Activated CD4-positive, alpha-beta memory T cell treated with anti-CD3 and anti-CD28 coated beads for 36 hours (primary cell): Measurements from ENCODE around the gene NLRX1. TPM values are rescaled to one million over a fixed set of nuclear protein-coding genes. Genes with fewer than 3 reads are reported as not detected.
"Not testable (repeated sequence)": the region's sequence is repeated elsewhere in the genome, so short reads cannot be mapped to it uniquely, and the experiment has no call there.

ENCODE experiments used
- CTCF ChIA-PET: fragments of 350-600 bp; sonication (Branson Sonifier 250); formaldehyde crosslinking; loops from one replicate; lab custom pipeline; 2021; ENCODE audit warnings: antibody characterized with exemption, inconsistent platforms; lab: Charles Lee
- POLR2A ChIA-PET: fragments of 350-600 bp; sonication (Branson Sonifier 250); formaldehyde crosslinking; loops from one replicate; lab custom pipeline; 2021; ENCODE audit warnings: antibody characterized with exemption; lab: Charles Lee
- DNase-seq: peaks from one replicate; pipeline ENCODE4 v3.0.0-alpha.2; 2020
- H3K27ac Mint-ChIP-seq: one replicate; pipeline ENCODE4 v1.8.0; 2021; ENCODE audit warnings: mixed read lengths
- H3K27me3 Mint-ChIP-seq: one replicate; pipeline ENCODE4 v1.8.0; 2021; ENCODE audit warnings: mixed read lengths
- H3K36me3 Mint-ChIP-seq: one replicate; pipeline ENCODE4 v1.8.0; 2021; ENCODE audit warnings: mixed read lengths
- H3K4me1 Mint-ChIP-seq: one replicate; pipeline ENCODE4 v1.8.0; 2021; ENCODE audit warnings: low read depth, mixed read lengths
- H3K4me3 Mint-ChIP-seq: one replicate; pipeline ENCODE4 v1.8.0; 2021; ENCODE audit warnings: mild to moderate bottlenecking, mixed read lengths
- H3K9me3 Mint-ChIP-seq: one replicate; pipeline ENCODE4 v1.8.0; 2021; ENCODE audit warnings: mixed read lengths
- intact Hi-C: fragments of 100-400 bp; cut with micrococcal nuclease; formaldehyde crosslinking; loops from one replicate; pipeline ENCODE4 v1.15.1; 2023
- total RNA-seq, 2 experiments: library from RNA; stranded (reverse); gene quantifications; one replicate each; pipeline ENCODE4 v1.2.3, GENCODE V29; 2021

NLRX1 gene
- total RNA-seq, 2 experiments from 2014 or later: 18.4 to 18.7 TPM

- H3K4me1 Mint-ChIP-seq: peaks cover 6% of the 10 kb centered on the region
- intact Hi-C loops: no loop called here
- ChIA-PET POLR2A (no interaction called here), CTCF (no interaction called here)
- no peaks in the 10 kb centered on the region for H3K36me3 Mint-ChIP-seq
- DNase-seq: no peak
- no peaks in the 10 kb centered on the region for H3K9me3 Mint-ChIP-seq
- no peak overlapping the region for H3K27ac Mint-ChIP-seq
- H3K27me3 Mint-ChIP-seq: no peaks in the 10 kb centered on the region
- H3K4me3 Mint-ChIP-seq: no peak overlapping the region
These were observed 20.4 kb downstream of the NLRX1 start for GRCh38 chr11:119188887-119189286.

DNA sequence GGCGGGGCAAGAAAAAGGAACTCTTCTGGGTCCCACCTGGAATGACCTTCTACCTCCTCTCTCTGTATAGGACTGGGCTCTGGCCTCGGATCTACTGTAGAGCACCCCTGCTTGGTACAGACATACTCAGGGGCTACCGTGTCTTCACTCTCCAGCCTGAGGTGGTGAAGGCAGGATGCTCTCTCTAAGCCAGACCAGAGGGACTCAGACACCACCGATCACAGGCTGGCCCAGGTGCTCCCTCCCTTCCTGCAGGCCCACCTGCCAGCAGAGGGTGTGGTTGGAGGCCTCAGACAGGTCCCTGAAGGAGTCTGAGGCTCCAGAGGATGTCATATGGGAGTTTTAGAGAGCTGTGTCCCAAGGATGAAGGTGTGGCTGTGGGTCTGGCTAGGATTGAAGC, 20.9 kb downstream of the NLRX1 start:
- peaks cover 5% of the 10 kb centered on the region for H3K4me1 Mint-ChIP-seq
- CTCF ChIA-PET: interaction anchor here (0.6 to 1.3 kb wide), 2 partner anchors 16 to 78 kb away, joined by 3 to 7 read pairs; partner anchors contain the start of gene CBL
- no peak overlapping the region for H3K27ac Mint-ChIP-seq
- DNase-seq: no peak
- POLR2A ChIA-PET: no interaction called here
- no peaks in the 10 kb centered on the region for H3K27me3 Mint-ChIP-seq
- no peaks in the 10 kb centered on the region for H3K36me3 Mint-ChIP-seq
- no peak overlapping the region for H3K4me3 Mint-ChIP-seq
- intact Hi-C loops: no loop called here
- H3K9me3 Mint-ChIP-seq: no peaks in the 10 kb centered on the region

DNA sequence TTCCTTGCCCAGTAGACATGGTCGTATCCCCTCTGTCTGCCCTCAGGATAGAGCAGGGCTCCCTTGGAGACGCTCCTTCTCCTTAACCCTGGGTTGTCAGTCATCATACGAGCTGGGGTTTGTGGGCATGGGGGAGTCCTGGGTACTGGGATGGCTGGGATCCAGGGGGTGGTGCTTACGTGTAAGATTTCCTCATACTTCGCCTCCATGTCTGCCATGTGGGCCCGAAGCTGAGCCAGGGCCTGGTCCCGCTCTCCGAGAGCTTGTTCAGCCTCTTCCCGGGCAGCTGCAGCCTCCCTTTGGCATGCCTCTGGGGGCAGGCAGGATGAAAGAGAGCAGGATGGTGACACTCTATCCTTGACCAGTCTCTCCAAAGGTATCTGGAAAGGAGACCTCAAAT, 22.0 kb downstream of the NLRX1 start:
- CTCF ChIA-PET: interaction anchor here (1.0 to 1.5 kb wide), 3 partner anchors 12 to 21 kb away, joined by 3 to 7 read pairs (median 3); partner anchors contain the start of gene CBL
- H3K9me3 Mint-ChIP-seq: no peaks in the 10 kb centered on the region
- H3K4me1 Mint-ChIP-seq: no peaks in the 10 kb centered on the region
- intact Hi-C loops: no loop called here
- H3K36me3 Mint-ChIP-seq: no peaks in the 10 kb centered on the region
- POLR2A ChIA-PET: no interaction called here
- DNase-seq: no peak
- H3K4me3 Mint-ChIP-seq: no peak overlapping the region
- H3K27ac Mint-ChIP-seq: no peak overlapping the region
- H3K27me3 Mint-ChIP-seq: no peaks in the 10 kb centered on the region

DNA sequence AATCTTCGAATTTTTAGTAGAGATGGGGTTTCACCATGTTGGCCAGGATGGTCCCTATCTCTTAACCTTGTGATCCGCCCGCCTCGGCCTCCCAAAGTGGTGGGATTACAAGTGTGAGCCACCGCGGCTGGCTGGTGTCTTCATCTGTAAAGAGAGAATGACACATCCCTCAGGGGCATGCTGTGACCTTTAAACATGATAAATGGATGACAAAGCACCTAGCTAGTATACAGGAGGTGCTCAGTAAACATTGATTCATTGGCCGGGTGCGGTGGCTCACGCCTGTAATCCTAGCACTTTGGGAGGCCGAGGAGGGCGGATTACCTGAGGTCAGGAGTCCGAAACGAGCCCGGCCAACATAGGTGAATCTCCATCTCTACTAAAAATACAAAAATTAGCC, 22.7 kb downstream of the NLRX1 start:
- intact Hi-C loops, H3K27ac Mint-ChIP-seq, H3K4me3 Mint-ChIP-seq, DNase-seq, H3K4me1 Mint-ChIP-seq, H3K36me3 Mint-ChIP-seq, H3K9me3 Mint-ChIP-seq, H3K27me3 Mint-ChIP-seq: not testable (repeated sequence)
- ChIA-PET POLR2A (interaction anchor here (0.7 kb wide), 1 partner anchor 22 kb away, joined by 3 read pairs; no protein-coding TSS in a partner anchor), CTCF (interaction anchor here (1.0 to 1.5 kb wide), 3 partner anchors 11 to 22 kb away, joined by 3 to 4 read pairs (median 3); partner anchors contain the start of gene NLRX1)

DNA sequence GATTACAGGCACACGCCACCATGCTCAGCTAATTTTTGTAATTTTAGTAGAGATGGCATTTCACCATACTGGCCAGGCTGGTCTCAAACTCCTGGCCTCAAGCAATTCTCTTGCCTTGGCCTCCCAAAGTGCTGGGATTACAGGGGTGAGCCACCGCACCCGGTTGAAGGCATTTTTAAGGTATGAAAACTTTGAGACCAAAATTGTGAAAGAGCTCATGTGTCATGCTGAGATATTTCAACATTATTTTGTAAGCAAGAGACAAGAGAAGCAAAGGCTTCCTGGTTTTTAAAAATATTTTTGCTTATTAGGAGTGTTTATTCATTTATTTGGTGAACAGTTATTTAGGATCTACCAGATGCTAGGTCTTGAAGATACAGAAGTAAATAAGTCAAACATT, 23.6 kb downstream of the NLRX1 start:
- Mint-ChIP-seq H3K4me1 (peaks cover 3% of the 10 kb centered on the region), H3K4me3 (no peak overlapping the region), H3K27ac (no peak overlapping the region), H3K9me3 (no peaks in the 10 kb centered on the region), H3K27me3 (no peaks in the 10 kb centered on the region), H3K36me3 (no peaks in the 10 kb centered on the region)
- intact Hi-C loops: no loop called here
- no peak for DNase-seq
- POLR2A ChIA-PET: no interaction called here
- CTCF ChIA-PET: interaction anchor here (1.2 to 1.4 kb wide), 2 partner anchors 23 to 93 kb away, joined by 4 read pairs; partner anchors contain the start of gene NLRX1

- intact Hi-C loops: no loop called here
- H3K9me3 Mint-ChIP-seq: no peaks in the 10 kb centered on the region
- H3K4me1 Mint-ChIP-seq: peaks cover 3% of the 10 kb centered on the region
- no peak overlapping the region for H3K27ac Mint-ChIP-seq
- ChIA-PET CTCF (interaction anchor here (1.0 to 1.4 kb wide), 2 partner anchors 13 to 92 kb away, joined by 4 read pairs; partner anchors contain the start of gene CBL), POLR2A (no interaction called here)
- H3K4me3 Mint-ChIP-seq: no peak overlapping the region
- no peaks in the 10 kb centered on the region for H3K27me3 Mint-ChIP-seq
- no peak for DNase-seq
- H3K36me3 Mint-ChIP-seq: no peaks in the 10 kb centered on the region
These were observed 24.5 kb downstream of the NLRX1 start for GRCh38 chr11:119193001-119193400.

GRCh38 chr11:119193626-119194025, 25.1 kb downstream of the NLRX1 start:
- Mint-ChIP-seq H3K27me3 (no peaks in the 10 kb centered on the region), H3K9me3 (no peaks in the 10 kb centered on the region), H3K4me1 (peaks cover 3% of the 10 kb centered on the region), H3K4me3 (no peak overlapping the region), H3K27ac (no peak overlapping the region), H3K36me3 (no peaks in the 10 kb centered on the region)
- intact Hi-C loops: no loop called here
- POLR2A ChIA-PET: no interaction called here
- no peak for DNase-seq
- CTCF ChIA-PET: interaction anchor here (1.0 to 1.4 kb wide), 2 partner anchors 12 to 91 kb away, joined by 4 read pairs; partner anchors contain the start of gene CBL

DNA sequence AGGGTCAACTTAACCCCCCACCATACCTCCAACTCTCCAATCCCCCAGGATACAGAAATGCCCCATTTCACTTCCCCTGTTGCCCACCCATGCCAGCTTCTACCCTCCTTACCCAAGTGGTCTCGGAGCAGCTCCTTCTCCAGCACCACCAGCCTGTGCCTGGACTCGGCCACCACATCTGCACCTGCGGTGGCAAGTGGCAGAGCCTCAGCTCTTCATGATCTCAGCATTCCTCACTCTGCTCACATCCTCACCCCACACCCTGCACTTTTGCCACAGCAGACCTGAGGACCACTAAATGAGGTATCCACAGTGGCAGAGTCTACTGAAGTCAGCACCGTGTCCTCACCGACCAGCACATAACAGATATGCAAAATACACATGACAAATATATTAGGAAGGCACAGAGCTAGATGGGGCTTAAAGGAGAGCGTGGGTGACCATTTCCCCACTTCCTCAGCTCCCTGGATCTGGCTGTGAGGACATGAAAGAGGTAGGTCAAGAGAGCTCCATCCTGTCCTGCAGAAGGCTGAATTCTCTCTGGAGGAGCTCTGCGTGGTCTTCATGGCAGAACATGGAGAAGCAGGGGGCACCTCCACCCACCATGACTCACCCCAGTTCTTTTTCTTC, 26.4 kb downstream of the NLRX1 start:
- no peaks in the 10 kb centered on the region for H3K9me3 Mint-ChIP-seq
- ChIA-PET CTCF (interaction anchor here (0.7 to 3.0 kb wide), 7 partner anchors 11 to 129 kb away, joined by 3 to 37 read pairs (median 6); partner anchors contain the start of genes CBL and NLRX1), POLR2A (no interaction called here)
- peaks cover 3% of the 10 kb centered on the region for H3K4me1 Mint-ChIP-seq
- DNase-seq: no peak
- no peaks in the 10 kb centered on the region for H3K27me3 Mint-ChIP-seq
- H3K27ac Mint-ChIP-seq: no peak overlapping the region
- intact Hi-C loops: no loop called here
- H3K4me3 Mint-ChIP-seq: no peak overlapping the region
- H3K36me3 Mint-ChIP-seq: no peaks in the 10 kb centered on the region

DNA sequence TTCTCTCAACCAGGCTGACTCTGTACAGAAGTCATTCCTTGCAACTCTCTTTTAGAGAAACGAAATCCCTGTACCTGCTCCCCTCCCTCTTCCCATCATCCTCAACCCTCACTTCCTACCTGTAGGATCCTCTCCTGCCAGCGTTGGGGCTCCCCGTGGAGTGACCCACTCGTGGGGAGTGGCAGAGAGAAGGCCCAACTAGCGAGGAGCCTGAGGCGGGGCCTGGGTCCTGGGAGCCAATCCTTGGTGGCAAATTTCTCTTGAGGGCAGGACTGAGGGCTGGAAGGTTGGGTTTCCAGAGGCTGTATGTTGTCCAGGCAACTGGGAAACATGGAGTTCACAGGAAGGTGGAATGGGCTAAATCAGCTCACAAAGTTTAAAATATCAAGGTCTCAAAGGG, 27.2 kb downstream of the NLRX1 start:
- Mint-ChIP-seq H3K27ac (no peak overlapping the region), H3K27me3 (no peaks in the 10 kb centered on the region), H3K36me3 (no peaks in the 10 kb centered on the region), H3K4me3 (no peak overlapping the region), H3K4me1 (peaks cover 3% of the 10 kb centered on the region), H3K9me3 (no peaks in the 10 kb centered on the region)
- CTCF ChIA-PET: interaction anchor here (0.8 to 3.0 kb wide), 16 partner anchors 10 to 139 kb away, joined by 3 to 37 read pairs (median 6); partner anchors contain the start of genes CBL, DPAGT1, HINFP and HYOU1
- intact Hi-C loops: loop anchor here (1.0 to 2.0 kb wide), 4 partner anchors 51 to 139 kb away; partner anchors contain the start of gene HYOU1
- no peak for DNase-seq
- POLR2A ChIA-PET: no interaction called here

- intact Hi-C loops: loop anchor here (1.0 to 2.0 kb wide), 5 partner anchors 28 to 140 kb away; partner anchors contain the start of gene HYOU1
- no peak overlapping the region for H3K27ac Mint-ChIP-seq
- ChIA-PET POLR2A (no interaction called here), CTCF (interaction anchor here (0.6 to 3.0 kb wide), 33 partner anchors 9 to 141 kb away, joined by 3 to 37 read pairs (median 5); partner anchors contain the start of genes C2CD2L, CBL, DPAGT1 and HINFP)
- peak; percentile 72 for DNase-seq
- no peaks in the 10 kb centered on the region for H3K27me3 Mint-ChIP-seq
- H3K4me3 Mint-ChIP-seq: no peak overlapping the region
- H3K9me3 Mint-ChIP-seq: no peaks in the 10 kb centered on the region
- no peaks in the 10 kb centered on the region for H3K36me3 Mint-ChIP-seq
- peaks cover 3% of the 10 kb centered on the region for H3K4me1 Mint-ChIP-seq
These were observed 28.4 kb downstream of the NLRX1 start for GRCh38 chr11:119196833-119197483.

DNA sequence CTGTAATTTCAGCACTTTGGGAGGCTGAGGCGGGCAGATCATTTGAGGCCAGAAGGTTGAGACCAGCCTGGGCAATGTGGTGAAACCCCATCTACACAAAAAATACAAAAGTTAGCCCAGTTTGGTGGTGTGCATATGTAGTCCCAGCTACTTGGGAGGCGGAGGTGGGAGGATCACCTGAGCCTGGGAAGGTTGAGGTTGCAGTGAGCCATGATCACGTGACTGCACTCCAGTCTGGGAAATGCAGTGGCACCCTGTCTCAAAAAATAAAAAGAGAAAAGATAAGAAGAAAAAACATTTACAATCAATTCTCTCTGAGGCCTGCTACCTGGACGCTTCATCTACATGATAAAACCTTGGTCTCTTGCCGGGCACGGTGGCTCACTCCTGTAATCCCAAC, 30.4 kb downstream of the NLRX1 start:
- ChIA-PET CTCF (no interaction called here), POLR2A (no interaction called here)
- no peaks in the 10 kb centered on the region for H3K9me3 Mint-ChIP-seq
- DNase-seq: no peak
- no peaks in the 10 kb centered on the region for H3K36me3 Mint-ChIP-seq
- H3K27ac Mint-ChIP-seq: no peak overlapping the region
- peaks cover 3% of the 10 kb centered on the region for H3K4me1 Mint-ChIP-seq
- no peaks in the 10 kb centered on the region for H3K27me3 Mint-ChIP-seq
- H3K4me3 Mint-ChIP-seq: no peak overlapping the region
- intact Hi-C loops: no loop called here

DNA sequence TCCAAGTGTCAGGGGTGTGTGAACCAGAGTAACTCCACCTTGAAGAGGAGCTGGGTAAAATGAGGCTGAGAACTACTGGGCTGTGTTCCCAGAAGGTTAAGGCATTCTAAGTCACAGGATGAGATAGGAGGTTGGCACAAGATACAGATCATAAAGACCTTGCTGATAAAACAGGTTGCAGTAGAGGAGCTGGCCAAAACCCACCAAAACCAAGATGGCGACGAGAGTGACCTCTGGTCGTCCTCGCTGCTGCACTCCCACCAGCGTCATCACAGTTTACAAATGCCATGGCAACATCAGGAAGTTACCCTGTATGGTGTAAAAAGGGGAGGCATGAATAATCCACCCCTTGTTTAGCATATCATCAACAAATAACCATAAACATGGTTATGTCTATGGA, 32.7 kb downstream of the NLRX1 start:
- H3K4me3 Mint-ChIP-seq, H3K9me3 Mint-ChIP-seq, POLR2A ChIA-PET, H3K27ac Mint-ChIP-seq, DNase-seq, H3K27me3 Mint-ChIP-seq, H3K36me3 Mint-ChIP-seq, intact Hi-C loops: not testable (repeated sequence)
- H3K4me1 Mint-ChIP-seq: peaks cover 11% of the 10 kb centered on the region
- CTCF ChIA-PET: interaction anchor here (1.6 kb wide), 1 partner anchor 122 kb away, joined by 4 read pairs; no protein-coding TSS in a partner anchor
